H1 (cell line): Measurements from ENCODE around the gene BPIFB2.

ENCODE experiments used
- ASH2L ChIP-seq: fragments of 200-600, 300-600 bp; sonication (generic); IDR thresholded peaks from one replicate; pipeline ENCODE4 v1.7.1; 2017; ENCODE audit warnings: low read length
- BRCA1 ChIP-seq: IDR thresholded peaks from 2 replicates; pipeline ENCODE4 v1.6.1; 2012; ENCODE audit warnings: low read depth, low read length, improper control_type of control experiment
- KDM5A ChIP-seq: fragments of 200-600 bp; IDR thresholded peaks from 2 replicates; pipeline ENCODE4 v1.7.1; 2012; ENCODE audit warnings: mild to moderate bottlenecking, low read length, inconsistent platforms, mixed read lengths
- POLR2AphosphoS5 ChIP-seq: IDR thresholded peaks from 2 replicates; pipeline ENCODE4 v1.6.1; 2011; ENCODE audit warnings: low read depth, low read length
- TF ChIP-seq, protein P1 (sequence below): IDR thresholded peaks from 2 replicates; pipeline ENCODE4 v1.6.1; 2012; ENCODE audit warnings: inconsistent platforms

DNA sequence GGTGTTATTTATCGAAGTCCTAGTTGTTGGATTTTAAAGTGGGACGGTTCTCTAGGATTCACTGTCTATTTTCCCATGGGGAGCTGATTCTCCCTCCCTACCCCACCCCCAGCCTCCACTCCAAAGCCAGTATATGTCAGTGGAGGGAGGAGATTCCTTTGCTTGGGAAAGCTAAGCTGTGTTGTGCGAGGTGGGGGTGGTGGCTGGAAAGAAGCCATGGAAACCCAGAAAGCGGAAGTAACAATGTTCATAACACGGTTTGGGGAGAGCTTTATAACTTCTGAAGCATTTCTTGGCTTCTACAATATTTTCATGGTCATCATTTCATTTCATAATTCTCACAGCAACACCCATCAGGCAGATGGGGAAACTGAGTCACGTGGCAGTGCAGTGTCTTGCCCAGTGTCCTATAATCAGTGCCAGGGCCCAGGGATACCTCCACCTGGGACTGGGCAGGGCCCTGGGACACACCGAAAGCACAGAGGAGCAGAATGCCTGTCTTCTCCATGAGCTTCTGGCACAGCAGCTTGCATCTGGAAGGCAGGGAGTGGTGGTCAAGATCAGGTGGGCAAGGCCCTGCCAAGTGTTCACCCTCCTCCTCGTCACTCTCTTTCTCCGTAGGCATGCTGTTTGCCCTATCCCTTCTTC lies 7.8 kb upstream of the BPIFB2 start:
- TF ChIP-seq, protein P1, sequence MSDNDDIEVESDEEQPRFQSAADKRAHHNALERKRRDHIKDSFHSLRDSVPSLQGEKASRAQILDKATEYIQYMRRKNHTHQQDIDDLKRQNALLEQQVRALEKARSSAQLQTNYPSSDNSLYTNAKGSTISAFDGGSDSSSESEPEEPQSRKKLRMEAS: no peak
- TF ChIP-seq BRCA1: no peak
- no peak for TF ChIP-seq ASH2L
- no peak for TF ChIP-seq KDM5A
- no peak for TF ChIP-seq POLR2AphosphoS5
